ENCODE data around the gene SHKBP1. TPM values are rescaled to one million over a fixed set of nuclear protein-coding genes. Genes with fewer than 3 reads are reported as not detected.

The SHKBP1 gene
- total and polyA plus RNA-seq, 2 of the 8 experiments (the other 6 are each of a cell fraction or from before 2014, with no cell fraction given): 74.6 to 98.8 TPM

GRCh38 chr19:40571831-40572495, 4.7 kb upstream of the SHKBP1 start:
- Histone ChIP-seq H3K23me2 (ENCODE audit: low read depth, low read length) (peaks cover 15% of the 10 kb centered on the region; the same call in 1 of the 2 replicates), H3K4me2 (ENCODE audit: insufficient read depth in 1 of 2, low read depth in 2 of 2, low read length in 2 of 2) (no peak overlapping the region; a peak in 1 of 4 replicates), H3K14ac (ENCODE audit: insufficient read length) (no peak overlapping the region), H2AK5ac (ENCODE audit: low read depth, low read length) (no peak overlapping the region), H3K23ac (ENCODE audit: insufficient read length) (no peak overlapping the region), H3K4ac (replicated peaks; ENCODE audit: insufficient read length, low read depth, low read length) (no peak overlapping the region), H3K79me2 (ENCODE audit: control insufficient read depth in 1 of 2, insufficient read depth in 2 of 2, low read length in 2 of 2) (no peaks in the 10 kb centered on the region), H3K9ac (replicated peaks in 1 of 4; ENCODE audit: extremely low read depth in 1 of 4, low read depth in 3 of 4, low read length in 3 of 4) (no peak overlapping the region), H3K4me1 (replicated peaks in 1 of 4; ENCODE audit: control insufficient read depth in 3 of 4, insufficient read depth in 4 of 4, low read length in 3 of 4) (peaks cover 2 to 13% (median 7%) of the 10 kb centered on the region in 4 experiments), H3K4me3 (ENCODE audit: extremely low read depth in 1 of 4, insufficient read depth in 2 of 4, low read depth in 3 of 4, low read length in 4 of 4) (no peak overlapping the region), H2BK5ac (ENCODE audit: low read depth, low read length) (no peak overlapping the region), H2BK15ac (ENCODE audit: low read length) (no peak overlapping the region), H3K9me3 (ENCODE audit: insufficient read depth in 2 of 2, low read depth in 1 of 2, low read length in 1 of 2) (no peaks in the 10 kb centered on the region), H3K56ac (replicated peaks; ENCODE audit: insufficient read length, low read depth, low read length) (no peak overlapping the region), H2BK12ac (ENCODE audit: low read depth, low read length) (peak overlapping the region; percentile 17; the same call in 1 of the 2 replicates), H2AFZ (ENCODE audit: low read length) (no peak overlapping the region), H3K27me3 (replicated peaks in 1 of 4; ENCODE audit: control insufficient read depth in 3 of 4, extremely low read depth in 1 of 4, insufficient read depth in 3 of 4, low read length in 3 of 4) (peaks cover 28 to 34% (median 33%) of the 10 kb centered on the region in 4 experiments), H3K79me1 (ENCODE audit: low read depth, low read length) (no peaks in the 10 kb centered on the region), H3K18ac (ENCODE audit: extremely low read depth, low read length) (no peak overlapping the region), H4K91ac (replicated peaks; ENCODE audit: insufficient read length, low read length) (no peak overlapping the region), H3K27ac (ENCODE audit: low read depth, low read length) (no peak overlapping the region), H4K5ac (ENCODE audit: insufficient read length, low read depth, low read length) (no peak overlapping the region), H4K20me1 (replicated peaks in 1 of 2; ENCODE audit: control insufficient read depth in 1 of 2, insufficient read depth in 2 of 2, low read length in 2 of 2) (peaks cover 0 to 1% of the 10 kb centered on the region in 2 experiments), H2BK120ac (replicated peaks; ENCODE audit: low read depth, low read length) (no peak overlapping the region), H4K8ac (ENCODE audit: extremely low read depth, insufficient read depth, low read length) (no peak overlapping the region), H3K36me3 (ENCODE audit: control insufficient read depth in 2 of 4, insufficient read depth in 4 of 4, low read length in 3 of 4) (peaks cover 0 to 4% (median 0%) of the 10 kb centered on the region in 4 experiments; a peak in 1 of 8 replicates), H2BK20ac (ENCODE audit: low read length) (no peak overlapping the region)
- no peak for TF ChIP-seq CEBPB (IDR thresholded peaks at IDR 0.05; ENCODE audit: low read depth, low read length)
- no peak for TF ChIP-seq ZNF274 (IDR thresholded peaks at IDR 0.05; ENCODE audit: borderline replicate concordance, extremely low read depth, low read length)
- no peak for TF ChIP-seq KDM4A (IDR thresholded peaks at IDR 0.05; ENCODE audit: low read depth, low read length, severe bottlenecking)
- TF ChIP-seq TBP (IDR thresholded peaks at IDR 0.05; ENCODE audit: low read depth, low read length): no peak
- TF ChIP-seq SUZ12 (IDR thresholded peaks at IDR 0.05; ENCODE audit: low read length): no peak
- TF ChIP-seq KDM5A (IDR thresholded peaks at IDR 0.05; ENCODE audit: low read length): no peak
- TF ChIP-seq MAFK (IDR thresholded peaks at IDR 0.05; ENCODE audit: low read depth, low read length): no peak
- CTCF ChIA-PET (ENCODE audit: partially characterized antibody): interaction anchor here (1.2 to 2.7 kb wide), 7 partner anchors 11 to 63 kb away, joined by 3 to 9 read pairs (median 4); no protein-coding TSS in a partner anchor
- no peak for FAIRE-seq
- no peak for DNase-seq (ENCODE audit: low read depth in 1 of 2, low spot score in 2 of 2)
- POLR2A ChIA-PET (ENCODE audit: partially characterized antibody): interaction anchor here (1.1 to 1.6 kb wide), 3 partner anchors 19 to 129 kb away, joined by 3 to 5 read pairs (median 3); no protein-coding TSS in a partner anchor
- WGBS, 2 experiments (ENCODE audit: extremely low coverage in 1 of 2, insufficient coverage in 1 of 2, insufficient read length in 1 of 2, insufficient replicate concordance in 2 of 2, low coverage in 1 of 2, low lambda C conversion rate in 2 of 2, missing lambda C conversion rate in 1 of 2): 88% methylated on average over 10 of the region's 10 CpGs; no CpG with 5 or more reads in 1 of the 2 experiments
